Heart right ventricle (tissue), 16 donors: ENCODE measurements around the gene EREG. TPM values are rescaled to one million over a fixed set of nuclear protein-coding genes. Genes with fewer than 3 reads are reported as not detected.
A peak's percentile ranks its signal among the peaks of the same experiment; 100 is the strongest.

Experiments
- ATAC-seq, 8 donors: fragments of 200-7000 bp; cut with Tn5 transposase; one replicate each; pipeline ENCODE4 v1.9.1; 2020; ENCODE audit warnings: mild to moderate bottlenecking in 8 of 8, moderate library complexity in 8 of 8, moderate number of reproducible peaks in 1 of 8
- DNase-seq, 2 donors: peaks; one replicate each; pipeline ENCODE4 v3.0.0-alpha.2; 2020
- H3K27ac ChIP-seq, 10 donors: fragments of 200-600 bp; sonication (generic) in 2 of 10; one replicate each; pipeline versions ENCODE4 v1.5.0 to v1.8.0; 2020 to 2022; ENCODE audit warnings: mild to moderate bottlenecking in 3 of 10
- H3K27me3 ChIP-seq, 7 donors: fragments of 200-600 bp; one replicate each; pipeline ENCODE4 v1.8.0; 2021 to 2022; ENCODE audit warnings: mild to moderate bottlenecking in 2 of 7
- H3K36me3 ChIP-seq, 9 donors: fragments of 200-600 bp; sonication (generic) in 1 of 9; one replicate each; pipeline versions ENCODE4 v1.5.0 to v1.8.0; 2020 to 2022; ENCODE audit warnings: mild to moderate bottlenecking in 2 of 9
- H3K4me1 ChIP-seq, 9 donors: fragments of 200-600 bp; sonication (generic) in 1 of 9; one replicate each; pipeline versions ENCODE4 v1.5.0 to v1.8.0; 2020 to 2022; ENCODE audit warnings: mild to moderate bottlenecking in 4 of 9
- H3K4me3 ChIP-seq, 10 donors: fragments of 200-600 bp; sonication (generic) in 2 of 10; one replicate each; pipeline versions ENCODE4 v1.5.0 to v1.8.0; 2020 to 2022; ENCODE audit warnings: mild to moderate bottlenecking in 7 of 10, moderate library complexity in 2 of 10
- H3K9me3 ChIP-seq, 11 donors: fragments of 200-600 bp in 10 of 11; sonication (generic) in 2 of 11; one replicate each; pipeline versions ENCODE4 v1.5.0 to v1.8.0; 2013 to 2022; ENCODE audit warnings: mild to moderate bottlenecking in 2 of 11, control low read depth in 1 of 11, moderate library complexity in 1 of 11
- CTCF ChIP-seq, 9 donors: fragments of 200-600 bp; sonication (generic) in 2 of 9; IDR thresholded peaks; one replicate each; pipeline versions ENCODE4 v1.5.0 to v1.8.0; 2021 to 2022; ENCODE audit warnings: antibody characterized with exemption in 9 of 9, mild to moderate bottlenecking in 5 of 9, moderate library complexity in 1 of 9
- WGBS, 2 donors: extraction: QIAGEN DNeasy Blood & Tissue Kit; methylation state at CpG; one replicate each; pipeline ENCODE4 v1.1.7; 2013; ENCODE audit warnings: inconsistent platforms in 1 of 2; 5-methylcytosine and 5-hydroxymethylcytosine counted together
- intact Hi-C, 10 donors: fragments of 100-400 bp; cut with DNase I; formaldehyde crosslinking; loops; one replicate each; pipeline versions ENCODE4 v1.11.1 to v1.14.2; 2022
- polyA plus RNA-seq, 2 donors: library from polyadenylated mRNA; stranded (reverse); fragments of 200-250 nt; gene quantifications; one replicate each; pipeline ENCODE4 v1.2.3, GENCODE V29; 2013
- total RNA-seq, 10 donors: library from RNA; stranded (reverse); fragmentation: NEBNext Ultra II Directional in 3 of 10; extraction: Animal tissue kit (Norgen Biotek cat#: 25700) in 3 of 10; gene quantifications; one replicate each; pipeline versions ENCODE4 v1.2.1 to v1.2.4, GENCODE V29; 2021 to 2023
- donor health status: Arrhythmogenic right ventricular cardiomyopathy.
- donor health status: ischemic (EF 13 %, LVEDD 7.1; RV severe dilation, severe dysfunction).
- donor health status: healthy with polysubstance abuse.
- donor health status: DM: no; HTN: yes; CAD: no.
- donor health status: DM: no; HTN: no; CAD: no.
- donor health status: ischemic (EF 25% LVEDD 6.9; RV normal size, moderate dysfunction).
- donor health status: ischemic (EF 25% LVEDD 5.7; RV mildly dilated, moderate dysfunction).
- donor health status: healthy.
- donor health status: DM: yes; HTN: yes; CAD: no.
- donor health status: Ischemic cardiomyopathy.
- donor health status: ischemic (EF 35%, LVEDD 5.7; RV mildly dilated, moderate dysfunction).
- donor health status: nonischemic (EF 11% LVEDD 7.7; RV severe dilation, severe dysfunction).
- donor health status: DM: yes; HTN: yes; CAD: no.
- donor health status: PGD.
- donor health status: ischemic (EF 29% LVEDD 5.4; RV normal size, mild dysfunction).
- donor health status: nonischemic (EF 23%, LVEDD 6.1; RV moderate dilation, normal function).

The EREG gene
- total and polyA plus RNA-seq, 12 donors = 0.06 to 4.0 (median 0.20) TPM; not detected in 2

- intact Hi-C loops = no loop called here
- H3K4me1 ChIP-seq = peaks cover 0 to 16% (median 7%) of the 10 kb centered on the region in 9 donors
- ATAC-seq = no peak
- H3K36me3 ChIP-seq = no peaks in the 10 kb centered on the region
- no peaks in the 10 kb centered on the region for H3K9me3 ChIP-seq
- peak overlapping the region in 1 of 10 donors; percentile 50 for H3K4me3 ChIP-seq
- no peak overlapping the region for H3K27ac ChIP-seq
- WGBS, 2 donors = 51 to 66% methylated on average over 2 of the region's 2 CpGs
- no peak for TF ChIP-seq CTCF (IDR thresholded peaks at IDR 0.05)
- DNase-seq = no peak
- peaks cover 5 to 59% (median 38%) of the 10 kb centered on the region in 7 donors for H3K27me3 ChIP-seq
These were observed 1.5 kb downstream of the EREG start for GRCh38 chr4:74366367-74366911.

GRCh38 chr4:74367656-74368290, 2.8 kb downstream of the EREG start:
- H3K4me1 ChIP-seq = peaks cover 0 to 16% (median 7%) of the 10 kb centered on the region in 9 donors
- no peaks in the 10 kb centered on the region for H3K36me3 ChIP-seq
- DNase-seq (no peak), ATAC-seq (peak in 1 of 8 donors; percentile 41)
- H3K27ac ChIP-seq = no peak overlapping the region
- H3K4me3 ChIP-seq = no peak overlapping the region
- intact Hi-C loops = loop anchor here in 1 of 10 donors (2.0 kb wide), 1 partner anchor 307 kb away; no protein-coding TSS in a partner anchor
- no peaks in the 10 kb centered on the region for H3K9me3 ChIP-seq
- peaks cover 5 to 62% (median 36%) of the 10 kb centered on the region in 7 donors for H3K27me3 ChIP-seq
- TF ChIP-seq CTCF (IDR thresholded peaks at IDR 0.05) = no peak
- WGBS, 2 donors = 39 to 48% methylated on average over 1 of the region's 1 CpG

- Histone ChIP-seq H3K9me3 (no peaks in the 10 kb centered on the region), H3K27me3 (peaks cover 5 to 59% (median 33%) of the 10 kb centered on the region in 7 donors), H3K36me3 (no peaks in the 10 kb centered on the region), H3K27ac (no peak overlapping the region), H3K4me3 (no peak overlapping the region), H3K4me1 (peaks cover 0 to 16% (median 7%) of the 10 kb centered on the region in 9 donors)
- intact Hi-C loops = loop anchor here in 1 of 10 donors (2.0 kb wide), 1 partner anchor 306 kb away; no protein-coding TSS in a partner anchor
- DNase-seq (no peak), ATAC-seq (no peak)
- 54 to 71% methylated on average over 4 of the region's 4 CpGs for WGBS, 2 donors
- no peak for TF ChIP-seq CTCF (IDR thresholded peaks at IDR 0.05)
These were observed 3.7 kb downstream of the EREG start for GRCh38 chr4:74368596-74368995.

- Histone ChIP-seq H3K4me1 (peaks cover 0 to 12% (median 6%) of the 10 kb centered on the region in 9 donors), H3K4me3 (no peak overlapping the region), H3K9me3 (no peaks in the 10 kb centered on the region), H3K27ac (no peak overlapping the region), H3K27me3 (peaks cover 3 to 47% (median 21%) of the 10 kb centered on the region in 7 donors), H3K36me3 (no peaks in the 10 kb centered on the region)
- intact Hi-C loops = loop anchor here in 7 of 10 donors (2.0 to 10.0 kb wide), 6 partner anchors 75 to 305 kb away; partner anchors contain the start of gene AREG (in 2 of the 7)
- DNase-seq = no peak
- TF ChIP-seq CTCF (IDR thresholded peaks at IDR 0.05) = no peak
- WGBS, 2 donors = 70 to 75% methylated on average over 2 of the region's 2 CpGs
- ATAC-seq = no peak
These were observed 4.9 kb downstream of the EREG start for GRCh38 chr4:74369855-74370254.
